GM23338 (cell line): Measurements from ENCODE around the gene MAD1L1. TPM values are rescaled to one million over a fixed set of nuclear protein-coding genes. Genes with fewer than 3 reads are reported as not detected.

Experiments used
- ATAC-seq: fragments of 200-7000 bp; cut with Tn5 transposase; 3 replicates; pipeline ENCODE4 v1.9.1; 2020
- DNase-seq: peaks from one replicate; pipeline ENCODE4 v3.0.0-alpha.2; 2015; ENCODE audit warnings: low spot score
- H2AFZ ChIP-seq: fragments of 200-600 bp; sonication (generic); 2 replicates; pipeline ENCODE4 v1.8.0; 2016; ENCODE audit warnings: antibody characterized with exemption, mild to moderate bottlenecking, moderate library complexity
- H3F3A ChIP-seq: fragments of 200-600 bp; sonication (generic); replicated peaks from 2 replicates; pipeline ENCODE4 v1.8.0; 2017; ENCODE audit warnings: antibody characterized with exemption, mixed run types, low read depth
- H3K27ac ChIP-seq: fragments of 200-600 bp; sonication (generic); 2 replicates; pipeline ENCODE4 v1.6.1; 2016; ENCODE audit warnings: low read depth
- H3K27me3 ChIP-seq: fragments of 200-600 bp; sonication (generic); 2 replicates; pipeline ENCODE4 v1.8.0; 2016; ENCODE audit warnings: mild to moderate bottlenecking, mixed run types, moderate library complexity; ENCODE audit not compliant: insufficient read depth
- H3K36me3 ChIP-seq: fragments of 200-600 bp; sonication (generic); 2 replicates; pipeline ENCODE4 v1.8.0; 2016; ENCODE audit warnings: mild to moderate bottlenecking; ENCODE audit not compliant: insufficient read depth
- H3K4me1 ChIP-seq: fragments of 200-600 bp; sonication (generic); 2 replicates; pipeline ENCODE4 v1.8.0; 2016; ENCODE audit warnings: mild to moderate bottlenecking, moderate library complexity; ENCODE audit not compliant: insufficient read depth
- H3K4me2 ChIP-seq: fragments of 200-600 bp; sonication (generic); 2 replicates; pipeline ENCODE4 v1.7.1; 2017; ENCODE audit warnings: mixed run types
- H3K4me3 ChIP-seq: fragments of 200-600 bp; sonication (generic); 2 replicates; pipeline ENCODE4 v1.6.1; 2016; ENCODE audit warnings: mixed run types
- H3K79me2 ChIP-seq: fragments of 200-600 bp; sonication (generic); replicated peaks from 2 replicates; pipeline ENCODE4 v1.8.0; 2017; ENCODE audit warnings: mild to moderate bottlenecking; ENCODE audit not compliant: insufficient read depth
- H3K9me2 ChIP-seq: fragments of 200-600 bp; sonication (generic); 2 replicates; pipeline ENCODE4 v1.8.0; 2017; ENCODE audit not compliant: insufficient read depth
- H4K20me1 ChIP-seq: fragments of 200-600 bp; sonication (generic); replicated peaks from 2 replicates; pipeline ENCODE4 v1.8.0; 2017; ENCODE audit warnings: mild to moderate bottlenecking; ENCODE audit not compliant: insufficient read depth
- H3K27ac Mint-ChIP-seq: 2 replicates; pipeline ENCODE4 v1.8.0; 2020; ENCODE audit warnings: inconsistent platforms, mild to moderate bottlenecking, moderate library complexity, mixed read lengths
- H3K27me3 Mint-ChIP-seq: 3 replicates; pipeline ENCODE4 v1.8.0; 2022; ENCODE audit warnings: low read depth, mild to moderate bottlenecking, moderate library complexity, mixed read lengths, inconsistent platforms; ENCODE audit not compliant: insufficient read depth, poor library complexity
- H3K36me3 Mint-ChIP-seq: 3 replicates; pipeline ENCODE4 v1.8.0; 2021; ENCODE audit warnings: low read depth, mild to moderate bottlenecking, inconsistent platforms, moderate library complexity, mixed read lengths
- H3K4me1 Mint-ChIP-seq: 3 replicates; pipeline ENCODE4 v1.8.0; 2020; ENCODE audit warnings: mild to moderate bottlenecking, inconsistent platforms, mixed read lengths
- H3K4me3 Mint-ChIP-seq: 3 replicates; pipeline ENCODE4 v1.8.0; 2021; ENCODE audit warnings: moderate library complexity, mild to moderate bottlenecking, inconsistent platforms, mixed read lengths
- H3K9me3 Mint-ChIP-seq: 3 replicates; pipeline ENCODE4 v1.8.0; 2020; ENCODE audit warnings: moderate library complexity, mild to moderate bottlenecking, inconsistent platforms, mixed read lengths
- CREB1 ChIP-seq: fragments of 250-450 bp; sonication (Bioruptor Pico); IDR thresholded peaks from 2 replicates; pipeline ENCODE4 v1.5.0; 2020; ENCODE audit warnings: low read depth, mild to moderate bottlenecking, moderate library complexity
- NANOG ChIP-seq: IDR thresholded peaks from 2 replicates; pipeline ENCODE4 v1.6.1; 2016; ENCODE audit warnings: antibody characterized with exemption, borderline replicate concordance
- POLR2AphosphoS5 ChIP-seq: IDR thresholded peaks from 2 replicates; pipeline ENCODE4 v1.6.1; 2016; ENCODE audit warnings: antibody characterized with exemption, low read depth
- ZNF331 ChIP-seq: fragments of 250-450 bp; sonication (Bioruptor Pico); IDR thresholded peaks from 2 replicates; pipeline ENCODE4 v1.5.0; 2020; ENCODE audit warnings: low read depth, mild to moderate bottlenecking, moderate library complexity
- polyA plus RNA-seq: library from polyadenylated mRNA; unstranded; fragments of >200 nt; fragmentation: Nextera tagmentation; extraction: Ambion mirVana; gene quantifications from 2 replicates; pipeline ENCODE4 v1.2.1, GENCODE V29; 2016
- total RNA-seq: library from RNA; depleted of rRNA; stranded (reverse); fragments of >200 nt; shearing (Covaris generic); gene quantifications from 2 replicates; pipeline ENCODE4 v1.2.3, GENCODE V29; 2014
- TF ChIP-seq, protein P1 (sequence below): IDR thresholded peaks from one replicate; pipeline ENCODE4 v1.6.1; 2018; ENCODE audit warnings: antibody characterized with exemption; ENCODE audit not compliant: unreplicated experiment
- TF ChIP-seq, protein P2 (sequence below): IDR thresholded peaks from 2 replicates; pipeline ENCODE4 v1.6.1; 2016; ENCODE audit warnings: antibody characterized with exemption

The MAD1L1 gene
- total and polyA plus RNA-seq, 2 experiments from 2014 or later: 40.3 to 59.3 TPM

GRCh38 chr7:2125931-2126330 lies 106.8 kb downstream of the MAD1L1 start (continued):
- TF ChIP-seq, protein P1, sequence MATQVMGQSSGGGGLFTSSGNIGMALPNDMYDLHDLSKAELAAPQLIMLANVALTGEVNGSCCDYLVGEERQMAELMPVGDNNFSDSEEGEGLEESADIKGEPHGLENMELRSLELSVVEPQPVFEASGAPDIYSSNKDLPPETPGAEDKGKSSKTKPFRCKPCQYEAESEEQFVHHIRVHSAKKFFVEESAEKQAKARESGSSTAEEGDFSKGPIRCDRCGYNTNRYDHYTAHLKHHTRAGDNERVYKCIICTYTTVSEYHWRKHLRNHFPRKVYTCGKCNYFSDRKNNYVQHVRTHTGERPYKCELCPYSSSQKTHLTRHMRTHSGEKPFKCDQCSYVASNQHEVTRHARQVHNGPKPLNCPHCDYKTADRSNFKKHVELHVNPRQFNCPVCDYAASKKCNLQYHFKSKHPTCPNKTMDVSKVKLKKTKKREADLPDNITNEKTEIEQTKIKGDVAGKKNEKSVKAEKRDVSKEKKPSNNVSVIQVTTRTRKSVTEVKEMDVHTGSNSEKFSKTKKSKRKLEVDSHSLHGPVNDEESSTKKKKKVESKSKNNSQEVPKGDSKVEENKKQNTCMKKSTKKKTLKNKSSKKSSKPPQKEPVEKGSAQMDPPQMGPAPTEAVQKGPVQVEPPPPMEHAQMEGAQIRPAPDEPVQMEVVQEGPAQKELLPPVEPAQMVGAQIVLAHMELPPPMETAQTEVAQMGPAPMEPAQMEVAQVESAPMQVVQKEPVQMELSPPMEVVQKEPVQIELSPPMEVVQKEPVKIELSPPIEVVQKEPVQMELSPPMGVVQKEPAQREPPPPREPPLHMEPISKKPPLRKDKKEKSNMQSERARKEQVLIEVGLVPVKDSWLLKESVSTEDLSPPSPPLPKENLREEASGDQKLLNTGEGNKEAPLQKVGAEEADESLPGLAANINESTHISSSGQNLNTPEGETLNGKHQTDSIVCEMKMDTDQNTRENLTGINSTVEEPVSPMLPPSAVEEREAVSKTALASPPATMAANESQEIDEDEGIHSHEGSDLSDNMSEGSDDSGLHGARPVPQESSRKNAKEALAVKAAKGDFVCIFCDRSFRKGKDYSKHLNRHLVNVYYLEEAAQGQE: no peak
- TF ChIP-seq POLR2AphosphoS5 (no peak), NANOG (no peak), ZNF331 (no peak)
- TF ChIP-seq, protein P2, sequence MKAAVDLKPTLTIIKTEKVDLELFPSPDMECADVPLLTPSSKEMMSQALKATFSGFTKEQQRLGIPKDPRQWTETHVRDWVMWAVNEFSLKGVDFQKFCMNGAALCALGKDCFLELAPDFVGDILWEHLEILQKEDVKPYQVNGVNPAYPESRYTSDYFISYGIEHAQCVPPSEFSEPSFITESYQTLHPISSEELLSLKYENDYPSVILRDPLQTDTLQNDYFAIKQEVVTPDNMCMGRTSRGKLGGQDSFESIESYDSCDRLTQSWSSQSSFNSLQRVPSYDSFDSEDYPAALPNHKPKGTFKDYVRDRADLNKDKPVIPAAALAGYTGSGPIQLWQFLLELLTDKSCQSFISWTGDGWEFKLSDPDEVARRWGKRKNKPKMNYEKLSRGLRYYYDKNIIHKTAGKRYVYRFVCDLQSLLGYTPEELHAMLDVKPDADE: no peak

DNA sequence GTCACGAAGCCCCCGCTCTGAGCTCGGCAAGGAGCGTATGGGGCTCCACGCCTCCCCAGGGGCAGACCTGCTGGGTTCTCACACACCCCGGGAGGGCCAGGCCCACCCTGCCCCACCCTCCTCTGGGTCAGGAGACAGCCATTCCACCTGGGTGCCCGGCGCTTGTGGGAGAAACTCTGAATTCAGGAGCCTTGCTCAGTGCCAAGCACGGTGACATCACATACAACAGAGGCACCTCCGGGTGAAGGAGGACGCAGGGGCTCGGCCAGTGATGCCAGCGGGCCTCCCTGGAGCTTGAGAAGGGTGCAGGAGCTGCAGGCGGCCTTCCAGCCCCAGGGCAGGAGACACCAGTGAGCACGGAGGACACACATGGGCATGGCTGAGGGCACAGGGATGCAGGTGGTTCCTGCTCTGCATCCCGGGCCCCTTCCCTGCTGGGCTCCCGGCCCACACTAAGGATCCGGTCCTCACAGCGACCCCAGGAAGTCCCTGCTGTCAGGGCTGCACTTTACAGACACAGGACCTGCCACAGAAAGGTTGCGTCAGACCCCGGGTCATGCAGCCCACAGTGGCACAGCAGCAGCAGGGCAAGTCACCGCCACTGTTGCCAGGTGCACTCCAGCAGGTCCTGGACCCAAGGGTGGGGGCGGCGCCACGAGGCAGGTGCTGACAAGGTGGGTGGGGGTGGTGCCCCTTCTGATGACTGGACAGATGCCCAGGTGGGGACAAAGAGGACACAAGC lies 108.0 kb downstream of the MAD1L1 start:
- DNase-seq: no peak
- H3K9me2 ChIP-seq: no peaks in the 10 kb centered on the region
- H3K36me3 Mint-ChIP-seq: no peaks in the 10 kb centered on the region; the same call in 2 of the 3 replicates
- H2AFZ ChIP-seq: no peak overlapping the region
- no peak overlapping the region for H3K27ac ChIP-seq
- H3K4me2 ChIP-seq: no peak overlapping the region
- no peaks in the 10 kb centered on the region for H3F3A ChIP-seq
- H3K27me3 Mint-ChIP-seq: peaks cover 7% of the 10 kb centered on the region
- H3K9me3 Mint-ChIP-seq: no peaks in the 10 kb centered on the region
- no peaks in the 10 kb centered on the region for H3K27me3 ChIP-seq
- H4K20me1 ChIP-seq: no peaks in the 10 kb centered on the region
- H3K27ac Mint-ChIP-seq: no peak overlapping the region
- no peak overlapping the region for H3K4me3 ChIP-seq
- TF ChIP-seq, protein P1: no peak
- no peak for TF ChIP-seq CREB1 (CRISPR knock-in tag)
- no peak for TF ChIP-seq NANOG
- H3K4me1 Mint-ChIP-seq: no peaks in the 10 kb centered on the region
- H3K79me2 ChIP-seq: no peaks in the 10 kb centered on the region; the same call in 1 of the 2 replicates
- no peaks in the 10 kb centered on the region for H3K4me1 ChIP-seq
- H3K36me3 ChIP-seq: no peaks in the 10 kb centered on the region
- ATAC-seq: no peak
- no peak overlapping the region for H3K4me3 Mint-ChIP-seq
